Measurements from ENCODE around the gene RHOJ.

Gene RHOJ

DNA sequence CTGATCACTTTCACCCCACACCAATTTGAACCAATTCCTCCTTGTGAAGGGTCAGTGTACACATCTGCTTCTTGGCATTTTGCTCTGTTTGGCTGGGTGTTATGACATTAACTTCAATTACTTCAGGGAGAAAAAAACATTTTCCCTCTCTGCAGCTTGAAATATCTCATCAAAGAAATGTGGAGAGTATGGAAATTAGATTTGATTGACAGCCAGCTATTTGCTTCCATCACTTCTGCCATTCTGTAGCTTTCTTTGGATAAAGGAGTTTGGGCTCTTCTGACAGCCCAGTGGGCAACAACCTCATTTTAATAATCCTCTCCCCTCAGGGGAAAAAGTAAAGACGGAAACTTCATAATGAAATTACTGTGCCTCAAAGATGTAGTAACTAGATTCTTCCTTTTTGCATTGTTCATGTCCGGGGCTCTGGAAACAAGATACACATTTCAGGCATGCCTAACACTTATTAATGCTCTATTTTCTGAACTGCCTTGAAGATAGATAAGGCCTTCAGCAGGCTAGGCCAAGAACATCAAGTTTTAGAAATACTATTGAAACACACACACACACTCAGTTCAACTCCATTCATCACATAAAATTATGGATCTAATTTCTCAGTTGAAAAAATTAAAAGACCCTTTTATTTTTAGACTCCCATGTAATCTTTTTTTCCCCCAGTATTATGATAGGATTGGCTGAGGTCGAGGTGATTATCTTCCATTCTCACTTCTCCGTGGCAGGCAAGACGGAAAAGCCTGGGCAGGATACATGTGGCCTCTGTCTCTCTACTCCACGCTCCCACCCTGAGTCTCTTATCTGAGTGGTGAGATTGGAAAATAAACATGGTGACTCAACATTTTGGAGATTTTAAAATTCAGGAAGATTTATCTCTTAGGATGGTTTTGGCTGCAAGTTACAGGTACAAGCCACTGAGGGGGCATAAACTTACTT, 124.8 kb downstream of the RHOJ start:
- no peak overlapping the region for H3K27ac ChIP-seq (ENCODE audit: low read depth, low read length)
- no peaks in the 10 kb centered on the region for H3K4me1 ChIP-seq (ENCODE audit: control insufficient read depth, insufficient read depth, low read length)
- no peak overlapping the region for H3K9ac ChIP-seq (ENCODE audit: low read length)
- no peaks in the 10 kb centered on the region for H3K27me3 ChIP-seq (ENCODE audit: control insufficient read depth, insufficient read depth, low read length)
- no peaks in the 10 kb centered on the region for H3K36me3 ChIP-seq (ENCODE audit: control insufficient read depth, insufficient read depth, low read length)
- H3K4me3 ChIP-seq (ENCODE audit: low read length) = no peak overlapping the region

DNA sequence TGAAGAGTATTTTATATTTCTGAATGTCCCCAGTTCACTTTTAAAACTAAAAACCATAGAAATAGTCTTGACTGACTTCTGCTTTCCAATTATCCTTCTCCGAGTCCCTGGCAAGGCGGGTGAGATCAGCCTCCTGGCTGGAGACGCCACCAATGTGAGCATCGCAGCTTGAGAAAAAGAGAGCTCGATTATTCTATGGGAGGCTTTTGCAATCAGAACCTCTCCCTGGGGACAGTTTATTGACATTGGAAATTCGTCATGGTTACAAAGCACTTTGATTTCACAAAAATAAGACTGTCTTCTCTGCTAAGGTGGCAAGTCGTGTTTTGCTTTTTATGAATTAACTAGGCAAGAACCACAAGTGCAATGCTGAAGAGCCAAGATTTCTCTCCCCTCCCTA, 138.1 kb downstream of the RHOJ start:
- Histone ChIP-seq H3K4me1 (ENCODE audit: control insufficient read depth, insufficient read depth, low read length) (no peaks in the 10 kb centered on the region), H3K4me3 (ENCODE audit: low read length) (no peak overlapping the region), H3K27ac (ENCODE audit: low read depth, low read length) (no peak overlapping the region), H3K36me3 (ENCODE audit: control insufficient read depth, insufficient read depth, low read length) (no peaks in the 10 kb centered on the region), H3K9ac (ENCODE audit: low read length) (no peak overlapping the region), H3K27me3 (ENCODE audit: control insufficient read depth, insufficient read depth, low read length) (no peaks in the 10 kb centered on the region)

Data from rectal smooth muscle tissue (tissue), 1 donor.